HS-5 (cell line): Measurements from ENCODE around the gene ETFA.
"Not testable (repeated sequence)": the region's sequence is repeated elsewhere in the genome, so short reads cannot be mapped to it uniquely, and the experiment has no call there.

Experiments
- DNase-seq: peaks from one replicate; pipeline ENCODE4 v3.0.0-alpha.2; 2012; ENCODE audit warnings: low read depth

Gene ETFA

GRCh38 chr15:76270876-76271275 is 40.4 kb downstream of the ETFA start:
- DNase-seq, result no peak

- DNase-seq, result no peak
Measured at GRCh38 chr15:76267077-76267476, 44.2 kb downstream of the ETFA start.

- DNase-seq, result not testable (repeated sequence)
Measured at GRCh38 chr15:76265769-76266168, 45.5 kb downstream of the ETFA start.

- no peak for DNase-seq
Measured at GRCh38 chr15:76260246-76260938, 50.9 kb downstream of the ETFA start.

GRCh38 chr15:76259392-76259791 is 51.9 kb downstream of the ETFA start:
- no peak for DNase-seq

GRCh38 chr15:76258460-76258859 is 52.8 kb downstream of the ETFA start:
- DNase-seq, result no peak

GRCh38 chr15:76253691-76254473 is 57.4 kb downstream of the ETFA start:
- no peak for DNase-seq

GRCh38 chr15:76252249-76252648 is 59.0 kb downstream of the ETFA start:
- DNase-seq, result no peak

GRCh38 chr15:76251717-76252116 is 59.6 kb downstream of the ETFA start:
- no peak for DNase-seq

- DNase-seq, result no peak
Measured at GRCh38 chr15:76245072-76245610, 66.1 kb downstream of the ETFA start.

- no peak for DNase-seq
Measured at GRCh38 chr15:76239786-76240185, 71.5 kb downstream of the ETFA start.

GRCh38 chr15:76236350-76236749 is 74.9 kb downstream of the ETFA start:
- DNase-seq, result no peak

- peak; percentile 9 for DNase-seq
Measured at GRCh38 chr15:76235186-76235826, 76.0 kb downstream of the ETFA start.

- DNase-seq, result no peak
Measured at GRCh38 chr15:76234337-76234889, 76.9 kb downstream of the ETFA start.

GRCh38 chr15:76233921-76234320 is 77.3 kb downstream of the ETFA start:
- DNase-seq, result no peak

GRCh38 chr15:76229266-76229665 is 82.0 kb downstream of the ETFA start:
- no peak for DNase-seq

- DNase-seq, result no peak
Measured at GRCh38 chr15:76223521-76223920, 87.7 kb downstream of the ETFA start.

GRCh38 chr15:76222159-76222558 is 89.1 kb downstream of the ETFA start:
- DNase-seq, result no peak

- no peak for DNase-seq
Measured at GRCh38 chr15:76221085-76221767, 90.0 kb downstream of the ETFA start.

GRCh38 chr15:76217882-76218217 is 93.4 kb downstream of the ETFA start:
- DNase-seq, result no peak

- no peak for DNase-seq
Measured at GRCh38 chr15:76217029-76217881, 94.0 kb downstream of the ETFA start.
